Measurements from ENCODE around the gene TSPAN4.

DNA sequence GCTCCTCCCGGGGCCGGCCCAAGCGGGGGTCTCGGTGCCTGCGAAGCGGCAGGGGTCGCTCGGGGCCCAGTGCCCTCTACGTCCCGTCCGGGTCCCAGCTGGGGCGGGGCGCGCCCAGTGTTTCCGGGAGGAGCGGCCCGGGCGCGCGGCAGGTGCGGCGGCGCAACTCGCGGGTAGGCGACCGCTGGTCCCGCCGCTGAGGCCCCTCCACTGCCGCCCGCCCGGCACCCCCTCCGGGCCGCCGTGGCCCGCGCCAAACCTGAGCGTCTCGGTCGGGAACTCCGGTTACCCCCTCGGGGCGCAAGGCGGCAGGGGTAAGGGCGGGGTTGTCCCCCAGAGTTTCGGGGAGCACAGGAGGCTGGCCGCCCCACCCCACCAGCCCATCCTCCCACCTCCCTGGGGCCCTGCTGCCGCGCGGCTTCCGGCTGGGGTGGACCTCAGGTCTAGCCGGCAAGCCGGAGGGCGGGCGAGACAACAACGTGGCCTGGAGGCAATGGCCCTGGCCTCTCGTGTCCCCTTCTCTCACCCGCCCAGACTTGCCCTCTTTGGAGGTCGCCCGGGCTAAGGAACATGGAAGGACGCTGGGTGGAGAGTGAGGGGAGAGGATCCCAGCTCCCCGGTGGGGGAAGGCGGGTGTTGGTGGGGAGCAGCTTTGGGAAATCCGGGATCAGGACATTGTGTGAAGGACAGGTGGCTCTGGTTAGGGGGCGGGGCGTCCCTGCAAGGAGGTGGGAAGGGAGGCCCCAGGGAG lies 15.3 kb upstream of the TSPAN4 start:
- TF ChIP-seq, protein P1, sequence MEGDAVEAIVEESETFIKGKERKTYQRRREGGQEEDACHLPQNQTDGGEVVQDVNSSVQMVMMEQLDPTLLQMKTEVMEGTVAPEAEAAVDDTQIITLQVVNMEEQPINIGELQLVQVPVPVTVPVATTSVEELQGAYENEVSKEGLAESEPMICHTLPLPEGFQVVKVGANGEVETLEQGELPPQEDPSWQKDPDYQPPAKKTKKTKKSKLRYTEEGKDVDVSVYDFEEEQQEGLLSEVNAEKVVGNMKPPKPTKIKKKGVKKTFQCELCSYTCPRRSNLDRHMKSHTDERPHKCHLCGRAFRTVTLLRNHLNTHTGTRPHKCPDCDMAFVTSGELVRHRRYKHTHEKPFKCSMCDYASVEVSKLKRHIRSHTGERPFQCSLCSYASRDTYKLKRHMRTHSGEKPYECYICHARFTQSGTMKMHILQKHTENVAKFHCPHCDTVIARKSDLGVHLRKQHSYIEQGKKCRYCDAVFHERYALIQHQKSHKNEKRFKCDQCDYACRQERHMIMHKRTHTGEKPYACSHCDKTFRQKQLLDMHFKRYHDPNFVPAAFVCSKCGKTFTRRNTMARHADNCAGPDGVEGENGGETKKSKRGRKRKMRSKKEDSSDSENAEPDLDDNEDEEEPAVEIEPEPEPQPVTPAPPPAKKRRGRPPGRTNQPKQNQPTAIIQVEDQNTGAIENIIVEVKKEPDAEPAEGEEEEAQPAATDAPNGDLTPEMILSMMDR (conservative IDR thresholded peaks at IDR 0.05): no peak
- no peak for TF ChIP-seq EZH2 (IDR thresholded peaks at IDR 0.05; ENCODE audit: low read depth)

Data from PC-9 (cell line).